ENCODE data around the gene RIMKLB.
"Not testable (repeated sequence)": the region's sequence is repeated elsewhere in the genome, so short reads cannot be mapped to it uniquely, and the experiment has no call there.

- TF ChIP-seq ATF7 (IDR thresholded peaks at IDR 0.05; ENCODE audit: low read depth); MAX (IDR thresholded peaks at IDR 0.05; ENCODE audit: low read depth, low read length); REST (IDR thresholded peaks at IDR 0.05; ENCODE audit: low read depth, low read length); BCL3 (IDR thresholded peaks at IDR 0.05; ENCODE audit: borderline replicate concordance, insufficient read depth, low read depth, low read length, poor library complexity, severe bottlenecking); ATF3 (IDR thresholded peaks at IDR 0.05; ENCODE audit: borderline replicate concordance, extremely low read depth, low read depth, low read length); MXI1 (IDR thresholded peaks at IDR 0.05; ENCODE audit: low read depth, low read length); HDAC6 (IDR thresholded peaks at IDR 0.05; ENCODE audit: unreplicated experiment); EZH2 (IDR thresholded peaks at IDR 0.05; ENCODE audit: borderline replicate concordance, control insufficient read depth, low read depth, low read length); CBFB (IDR thresholded peaks at IDR 0.05; ENCODE audit: low read depth); BRCA1 (IDR thresholded peaks at IDR 0.05; ENCODE audit: low read depth, low read length); ZBTB33 (IDR thresholded peaks at IDR 0.05); SIN3A (IDR thresholded peaks at IDR 0.05; ENCODE audit: low read depth, low read length); SP1 (IDR thresholded peaks at IDR 0.05; ENCODE audit: low read depth, low read length): not testable (repeated sequence)
Measured at GRCh38 chr12:8793226-8793625, 95.4 kb downstream of the RIMKLB start.
